AG10803 (cell line): ENCODE data around the gene ADAMTS19.

Source experiments
- DNase-seq: peaks from one replicate; pipeline ENCODE4 v3.0.0; 2010; ENCODE audit warnings: low read depth
- H3K4me3 ChIP-seq: 2 replicates; pipeline ENCODE4 v1.5.1; 2011; ENCODE audit warnings: mild to moderate bottlenecking, low read length, control low read depth
- TF ChIP-seq, protein P1 (sequence below): conservative IDR thresholded peaks from 2 replicates; pipeline ENCODE4 v1.5.1; 2011; ENCODE audit warnings: mild to moderate bottlenecking, low read length, control low read depth, inconsistent platforms

Gene ADAMTS19

DNA sequence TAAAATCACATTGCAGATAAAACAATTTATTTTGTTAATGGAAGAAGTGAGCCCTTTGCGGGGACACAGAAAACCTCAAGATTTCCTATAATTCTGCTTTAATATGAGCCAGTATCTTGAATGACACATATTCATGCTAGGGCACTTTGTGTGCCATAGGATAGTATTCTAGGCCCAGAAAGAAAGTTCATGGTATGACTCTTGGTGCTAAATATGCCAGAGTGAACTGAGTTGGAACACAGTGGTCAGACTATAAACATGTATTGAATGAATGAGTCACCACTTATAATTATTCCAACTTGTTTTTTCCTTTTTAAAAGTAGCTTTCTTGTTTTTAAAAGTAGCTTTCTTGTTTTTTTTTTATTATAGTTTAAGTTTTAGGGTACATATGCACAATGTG is 46.0 kb downstream of the ADAMTS19 start:
- no peak for DNase-seq
- TF ChIP-seq, protein P1, sequence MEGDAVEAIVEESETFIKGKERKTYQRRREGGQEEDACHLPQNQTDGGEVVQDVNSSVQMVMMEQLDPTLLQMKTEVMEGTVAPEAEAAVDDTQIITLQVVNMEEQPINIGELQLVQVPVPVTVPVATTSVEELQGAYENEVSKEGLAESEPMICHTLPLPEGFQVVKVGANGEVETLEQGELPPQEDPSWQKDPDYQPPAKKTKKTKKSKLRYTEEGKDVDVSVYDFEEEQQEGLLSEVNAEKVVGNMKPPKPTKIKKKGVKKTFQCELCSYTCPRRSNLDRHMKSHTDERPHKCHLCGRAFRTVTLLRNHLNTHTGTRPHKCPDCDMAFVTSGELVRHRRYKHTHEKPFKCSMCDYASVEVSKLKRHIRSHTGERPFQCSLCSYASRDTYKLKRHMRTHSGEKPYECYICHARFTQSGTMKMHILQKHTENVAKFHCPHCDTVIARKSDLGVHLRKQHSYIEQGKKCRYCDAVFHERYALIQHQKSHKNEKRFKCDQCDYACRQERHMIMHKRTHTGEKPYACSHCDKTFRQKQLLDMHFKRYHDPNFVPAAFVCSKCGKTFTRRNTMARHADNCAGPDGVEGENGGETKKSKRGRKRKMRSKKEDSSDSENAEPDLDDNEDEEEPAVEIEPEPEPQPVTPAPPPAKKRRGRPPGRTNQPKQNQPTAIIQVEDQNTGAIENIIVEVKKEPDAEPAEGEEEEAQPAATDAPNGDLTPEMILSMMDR, result no peak

DNA sequence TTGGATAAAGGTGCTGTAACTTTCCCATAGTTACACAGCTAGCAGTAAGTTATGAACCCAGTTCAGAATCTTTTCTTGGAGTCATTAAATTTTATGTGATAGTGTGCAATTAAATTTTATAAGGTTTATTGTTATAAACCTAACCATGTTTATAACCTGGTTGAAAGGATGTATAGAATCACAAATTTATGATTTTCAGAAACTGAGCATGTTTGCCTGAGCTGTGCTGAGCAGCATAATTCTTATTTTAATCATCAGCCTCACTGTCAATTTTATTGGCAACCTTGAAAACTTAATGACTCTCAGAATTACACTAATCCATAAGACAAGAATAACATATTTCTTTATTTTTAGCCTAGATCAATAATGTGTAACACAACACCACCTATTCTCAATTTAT is 46.9 kb downstream of the ADAMTS19 start:
- DNase-seq, result no peak
- TF ChIP-seq, protein P1, result no peak
- H3K4me3 ChIP-seq, result no peak overlapping the region

More for the DNA sequence above, 46.0 kb downstream of the ADAMTS19 start:
- H3K4me3 ChIP-seq, result no peak overlapping the region

DNA sequence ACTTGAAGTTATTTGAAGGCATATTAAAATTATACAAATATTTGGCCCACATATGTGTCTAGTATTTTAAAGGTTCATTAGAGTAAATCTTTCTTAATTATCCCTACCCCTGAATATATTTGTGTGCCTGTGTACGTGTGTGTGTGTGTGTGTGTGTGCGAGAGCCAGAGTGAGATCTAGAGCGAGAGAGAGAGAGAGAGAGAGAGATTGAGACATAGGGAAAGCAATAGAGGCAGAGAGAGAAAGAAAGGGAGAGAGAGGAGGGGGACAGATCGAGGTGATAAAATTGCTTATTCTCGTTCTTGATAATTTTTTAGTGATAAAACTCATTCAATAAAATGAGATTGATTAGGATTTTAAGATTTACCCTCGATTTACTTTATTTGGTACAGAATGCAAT is 47.4 kb downstream of the ADAMTS19 start:
- no peak overlapping the region for H3K4me3 ChIP-seq
- TF ChIP-seq, protein P1, result no peak
- no peak for DNase-seq

DNA sequence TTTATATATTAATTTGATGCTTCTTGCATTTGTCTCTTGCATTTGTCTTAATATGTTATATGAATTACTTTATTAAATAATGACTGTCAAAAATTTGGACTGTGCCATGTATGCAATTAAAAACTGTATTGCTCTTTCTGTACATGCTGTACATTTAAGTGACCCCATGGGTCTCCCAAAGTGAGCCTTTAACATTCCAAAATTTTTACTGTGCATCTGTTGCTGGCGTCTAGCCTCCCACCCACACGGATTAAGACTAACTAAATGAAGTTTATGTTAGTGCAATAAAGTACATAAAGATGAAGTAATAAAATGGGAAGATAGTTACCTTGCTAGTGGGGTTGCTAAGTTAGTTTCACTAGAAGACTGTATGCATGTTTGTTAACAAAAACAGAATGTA is 48.5 kb downstream of the ADAMTS19 start:
- TF ChIP-seq, protein P1, result no peak
- no peak overlapping the region for H3K4me3 ChIP-seq
- DNase-seq, result no peak

DNA sequence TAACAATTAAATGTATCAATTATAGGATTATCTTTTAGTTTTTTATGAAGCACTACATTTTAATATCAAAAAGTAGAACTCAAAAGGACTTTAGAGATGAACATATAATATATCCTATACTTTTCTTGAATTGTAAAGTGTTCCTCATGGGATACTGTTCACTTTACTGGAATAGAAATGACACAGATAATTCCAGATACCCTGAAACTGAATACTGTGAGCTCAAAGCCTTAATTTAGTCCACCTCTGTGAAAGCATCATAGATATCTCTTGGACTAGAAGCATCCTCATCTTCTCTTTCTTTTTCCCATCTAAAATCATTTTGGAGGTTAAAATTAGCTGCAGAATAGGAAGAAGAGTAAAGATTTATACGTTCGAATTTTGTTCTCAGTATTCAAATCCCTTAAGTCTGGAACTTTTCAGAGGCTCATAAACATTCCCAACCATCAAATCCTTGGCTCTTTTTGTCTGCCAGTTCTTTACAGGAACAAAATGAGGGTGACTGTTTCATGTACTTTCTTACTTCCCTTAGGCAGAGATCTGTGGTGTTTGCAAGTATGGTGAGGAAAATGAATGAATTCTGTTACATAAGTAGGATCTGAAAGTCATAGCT is 49.4 kb downstream of the ADAMTS19 start:
- TF ChIP-seq, protein P1, result no peak
- no peak overlapping the region for H3K4me3 ChIP-seq
- DNase-seq, result no peak

DNA sequence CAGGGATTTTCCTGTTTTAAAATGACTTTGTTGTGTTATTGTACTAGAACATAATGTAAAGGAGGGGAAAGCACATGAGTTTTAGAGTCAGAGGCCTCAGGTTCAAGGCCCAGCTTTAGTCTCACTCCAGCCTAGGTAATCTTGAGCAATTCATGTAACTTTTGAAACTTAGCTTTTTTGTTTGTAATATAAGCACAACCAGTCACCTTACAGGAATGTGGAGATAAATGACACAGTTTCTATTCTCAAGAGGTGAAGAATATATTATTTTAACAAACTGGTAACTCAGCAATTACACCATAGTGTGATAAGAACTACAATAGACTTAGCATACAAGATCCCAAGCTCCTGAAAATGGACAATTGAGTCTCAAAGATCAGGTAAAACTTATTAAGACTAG is 51.2 kb downstream of the ADAMTS19 start:
- TF ChIP-seq, protein P1, result no peak
- H3K4me3 ChIP-seq, result no peak overlapping the region
- DNase-seq, result no peak

DNA sequence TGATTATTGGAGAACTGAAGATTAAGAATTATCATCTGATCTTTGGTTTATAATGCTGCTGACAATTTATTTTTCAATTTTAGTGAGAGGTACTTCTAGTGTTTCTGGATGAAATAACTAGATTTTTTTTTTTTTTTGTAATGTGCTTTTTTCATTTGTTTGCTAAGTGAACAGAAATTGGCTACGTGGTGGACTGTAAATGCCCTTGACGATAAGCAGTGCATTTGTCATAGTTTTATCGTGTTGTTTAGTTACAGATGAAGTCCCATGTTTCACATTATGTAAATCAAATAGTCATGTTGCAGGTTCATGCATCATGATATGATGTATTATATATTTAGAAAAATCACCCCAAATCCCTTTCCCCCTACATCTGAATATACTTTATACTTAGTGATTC is 81.0 kb downstream of the ADAMTS19 start:
- no peak for DNase-seq
- TF ChIP-seq, protein P1, result no peak

More for the DNA sequence above, 81.0 kb downstream of the ADAMTS19 start:
- no peak overlapping the region for H3K4me3 ChIP-seq
